Activated CD4-positive, alpha-beta T cell treated with anti-CD3 and anti-CD28 coated beads, Interleukin-2, amount 10 ng/mL, durations not matched to agents 7 days and 5 days (primary cell): ENCODE measurements around the gene BAIAP2L2. TPM values are rescaled to one million over a fixed set of nuclear protein-coding genes. Genes with fewer than 3 reads are reported as not detected.
"Not testable (repeated sequence)": the region's sequence is repeated elsewhere in the genome, so short reads cannot be mapped to it uniquely, and the experiment has no call there.

ENCODE experiments used
- CTCF ChIA-PET: fragments of 350-600 bp; sonication (Branson Sonifier 250); formaldehyde crosslinking; loops from one replicate; lab custom pipeline; 2021; ENCODE audit warnings: antibody characterized with exemption; lab: Charles Lee
- POLR2A ChIA-PET: fragments of 350-600 bp; sonication (Branson Sonifier 250); formaldehyde crosslinking; loops from one replicate; lab custom pipeline; 2021; ENCODE audit warnings: antibody characterized with exemption; lab: Charles Lee
- DNase-seq: peaks from one replicate; pipeline ENCODE4 v3.0.0-alpha.2; 2020
- H3K27ac Mint-ChIP-seq: one replicate; pipeline ENCODE4 v1.8.0; 2021; ENCODE audit warnings: mild to moderate bottlenecking, moderate library complexity, mixed read lengths
- H3K27me3 Mint-ChIP-seq: one replicate; pipeline ENCODE4 v1.8.0; 2021; ENCODE audit warnings: mixed read lengths
- H3K36me3 Mint-ChIP-seq: one replicate; pipeline ENCODE4 v1.8.0; 2021; ENCODE audit warnings: low read depth, mixed read lengths
- H3K4me1 Mint-ChIP-seq: one replicate; pipeline ENCODE4 v1.8.0; 2021; ENCODE audit warnings: mixed read lengths
- H3K4me3 Mint-ChIP-seq: one replicate; pipeline ENCODE4 v1.8.0; 2021; ENCODE audit warnings: mild to moderate bottlenecking, moderate library complexity, mixed read lengths
- H3K9me3 Mint-ChIP-seq: one replicate; pipeline ENCODE4 v1.8.0; 2021; ENCODE audit warnings: mixed read lengths
- total RNA-seq, 2 experiments: library from RNA; stranded (reverse); gene quantifications; one replicate each; pipeline ENCODE4 v1.2.3, GENCODE V29; 2021

BAIAP2L2 gene
- total RNA-seq, 2 experiments from 2014 or later = 0.50 to 0.55 TPM

- no peak for DNase-seq
Observed at GRCh38 chr22:38080850-38081635, 29.4 kb downstream of the BAIAP2L2 start.

GRCh38 chr22:38080474-38080849, 30.0 kb downstream of the BAIAP2L2 start:
- POLR2A ChIA-PET = no interaction called here
- no peak for DNase-seq
- Mint-ChIP-seq H3K27ac (no peak overlapping the region), H3K36me3 (no peaks in the 10 kb centered on the region), H3K9me3 (no peaks in the 10 kb centered on the region), H3K4me3 (no peak overlapping the region), H3K27me3 (peaks cover 22% of the 10 kb centered on the region), H3K4me1 (no peaks in the 10 kb centered on the region)
- CTCF ChIA-PET = no interaction called here

More at GRCh38 chr22:38080850-38081635, 29.4 kb downstream of the BAIAP2L2 start:
- peaks cover 22% of the 10 kb centered on the region for H3K27me3 Mint-ChIP-seq
- H3K9me3 Mint-ChIP-seq = no peaks in the 10 kb centered on the region
- ChIA-PET CTCF (no interaction called here), POLR2A (no interaction called here)
- H3K36me3 Mint-ChIP-seq = no peaks in the 10 kb centered on the region
- no peak overlapping the region for H3K27ac Mint-ChIP-seq
- no peaks in the 10 kb centered on the region for H3K4me1 Mint-ChIP-seq
- H3K4me3 Mint-ChIP-seq = no peak overlapping the region

- DNase-seq = no peak
- CTCF ChIA-PET = no interaction called here
- POLR2A ChIA-PET = no interaction called here
- Mint-ChIP-seq H3K9me3 (no peaks in the 10 kb centered on the region), H3K4me1 (no peaks in the 10 kb centered on the region), H3K27ac (no peak overlapping the region), H3K36me3 (no peaks in the 10 kb centered on the region), H3K27me3 (peaks cover 22% of the 10 kb centered on the region), H3K4me3 (no peak overlapping the region)
Observed at GRCh38 chr22:38079804-38080203, 30.7 kb downstream of the BAIAP2L2 start.

- CTCF ChIA-PET = interaction anchor here (0.6 kb wide), 1 partner anchor 216 kb away, joined by 3 read pairs; no protein-coding TSS in a partner anchor
- H3K27ac Mint-ChIP-seq, H3K9me3 Mint-ChIP-seq, H3K36me3 Mint-ChIP-seq, H3K4me3 Mint-ChIP-seq, DNase-seq, POLR2A ChIA-PET, H3K4me1 Mint-ChIP-seq: not testable (repeated sequence)
- H3K27me3 Mint-ChIP-seq = peaks cover 22% of the 10 kb centered on the region
Observed at GRCh38 chr22:38079208-38079607, 31.3 kb downstream of the BAIAP2L2 start.

GRCh38 chr22:38078046-38078840, 32.2 kb downstream of the BAIAP2L2 start:
- Mint-ChIP-seq H3K36me3 (no peaks in the 10 kb centered on the region), H3K4me1 (no peaks in the 10 kb centered on the region), H3K27ac (no peak overlapping the region), H3K4me3 (no peak overlapping the region), H3K27me3 (peaks cover 20% of the 10 kb centered on the region), H3K9me3 (no peaks in the 10 kb centered on the region)
- CTCF ChIA-PET = interaction anchor here (0.6 kb wide), 1 partner anchor 1017 kb away, joined by 3 read pairs; no protein-coding TSS in a partner anchor
- DNase-seq = no peak
- POLR2A ChIA-PET = no interaction called here

- no peak overlapping the region for H3K4me3 Mint-ChIP-seq
- H3K27ac Mint-ChIP-seq = no peak overlapping the region
- H3K4me1 Mint-ChIP-seq = no peaks in the 10 kb centered on the region
- ChIA-PET POLR2A (no interaction called here), CTCF (interaction anchor here (0.6 kb wide), 1 partner anchor 1017 kb away, joined by 3 read pairs; no protein-coding TSS in a partner anchor)
- peaks cover 15% of the 10 kb centered on the region for H3K27me3 Mint-ChIP-seq
- no peaks in the 10 kb centered on the region for H3K9me3 Mint-ChIP-seq
- DNase-seq = no peak
- H3K36me3 Mint-ChIP-seq = no peaks in the 10 kb centered on the region
Observed at GRCh38 chr22:38077595-38077994, 32.9 kb downstream of the BAIAP2L2 start.

- ChIA-PET CTCF (no interaction called here), POLR2A (no interaction called here)
- Mint-ChIP-seq H3K4me3 (no peak overlapping the region), H3K9me3 (no peaks in the 10 kb centered on the region), H3K4me1 (no peaks in the 10 kb centered on the region), H3K27me3 (peaks cover 15% of the 10 kb centered on the region), H3K36me3 (no peaks in the 10 kb centered on the region), H3K27ac (no peak overlapping the region)
- DNase-seq = no peak
Observed at GRCh38 chr22:38077096-38077495, 33.4 kb downstream of the BAIAP2L2 start.

- no peak for DNase-seq
- POLR2A ChIA-PET = no interaction called here
- CTCF ChIA-PET = no interaction called here
- Mint-ChIP-seq H3K27me3 (peaks cover 10% of the 10 kb centered on the region), H3K27ac (no peak overlapping the region), H3K36me3 (no peaks in the 10 kb centered on the region), H3K9me3 (no peaks in the 10 kb centered on the region), H3K4me1 (no peaks in the 10 kb centered on the region), H3K4me3 (no peak overlapping the region)
Observed at GRCh38 chr22:38075961-38076360, 34.5 kb downstream of the BAIAP2L2 start.

- ChIA-PET POLR2A (no interaction called here), CTCF (no interaction called here)
Observed at GRCh38 chr22:38075105-38075825, 35.2 kb downstream of the BAIAP2L2 start.

GRCh38 chr22:38074181-38075104, 36.0 kb downstream of the BAIAP2L2 start:
- Mint-ChIP-seq H3K9me3 (no peaks in the 10 kb centered on the region), H3K4me3 (no peak overlapping the region), H3K27ac (no peak overlapping the region), H3K36me3 (no peaks in the 10 kb centered on the region), H3K27me3 (peaks cover 1% of the 10 kb centered on the region), H3K4me1 (no peaks in the 10 kb centered on the region)
- ChIA-PET CTCF (no interaction called here), POLR2A (no interaction called here)
- DNase-seq = no peak

More at GRCh38 chr22:38075105-38075825, 35.2 kb downstream of the BAIAP2L2 start:
- Mint-ChIP-seq H3K4me1 (no peaks in the 10 kb centered on the region), H3K27ac (peak overlapping the region; percentile 64), H3K4me3 (no peak overlapping the region), H3K27me3 (peaks cover 9% of the 10 kb centered on the region), H3K36me3 (no peaks in the 10 kb centered on the region), H3K9me3 (no peaks in the 10 kb centered on the region)
- DNase-seq = no peak

- Mint-ChIP-seq H3K4me1 (no peaks in the 10 kb centered on the region), H3K36me3 (no peaks in the 10 kb centered on the region), H3K4me3 (no peak overlapping the region), H3K9me3 (no peaks in the 10 kb centered on the region), H3K27me3 (no peaks in the 10 kb centered on the region), H3K27ac (no peak overlapping the region)
- ChIA-PET CTCF (interaction anchor here (0.6 kb wide), 1 partner anchor 817 kb away, joined by 4 read pairs; no protein-coding TSS in a partner anchor), POLR2A (no interaction called here)
- DNase-seq = no peak
Observed at GRCh38 chr22:38073150-38074130, 37.0 kb downstream of the BAIAP2L2 start.
